Testis (tissue), 2 donors: Measurements from ENCODE around the gene GRK7.

ENCODE experiments used
- POLR2A ChIP-seq: fragments of 450-650 bp; IDR thresholded peaks from one replicate; pipeline ENCODE4 v1.6.1; 2017; ENCODE audit warnings: antibody characterized with exemption, mild to moderate bottlenecking, moderate library complexity
- TF ChIP-seq, protein P1 (sequence below), 3 experiments: fragments of 450-650 bp in 2 of 3; fragments of 200-600 bp in 1 of 3; sonication (generic) in 1 of 3; IDR thresholded peaks; one replicate each; pipeline ENCODE4 v1.5.1; 2016 to 2019; ENCODE audit warnings: antibody characterized with exemption in 3 of 3, mild to moderate bottlenecking in 2 of 3, moderate library complexity in 1 of 3

DNA sequence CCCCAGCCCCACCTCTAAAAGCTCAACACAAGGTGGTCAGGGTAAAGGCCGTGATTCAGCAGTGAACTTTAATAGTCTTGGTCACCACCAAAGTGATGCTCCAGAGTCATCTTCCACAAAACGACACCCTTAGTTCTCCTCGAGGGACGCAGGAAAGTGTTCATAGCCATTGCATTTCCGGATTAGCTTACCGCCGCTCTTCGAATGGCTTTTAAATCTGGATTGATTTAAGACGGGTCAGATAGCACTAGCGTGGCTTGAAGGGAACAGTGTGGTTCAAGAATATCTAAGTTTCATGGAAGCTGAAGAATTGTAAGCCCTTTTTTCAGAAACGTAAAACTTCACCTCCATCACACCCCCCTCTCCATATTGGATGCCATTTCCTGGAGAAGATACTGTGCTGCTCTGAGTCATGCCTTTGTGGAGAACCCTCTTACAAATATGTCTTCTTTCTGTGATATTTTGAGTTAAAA, 24.3 kb upstream of the GRK7 start:
- TF ChIP-seq, protein P1, sequence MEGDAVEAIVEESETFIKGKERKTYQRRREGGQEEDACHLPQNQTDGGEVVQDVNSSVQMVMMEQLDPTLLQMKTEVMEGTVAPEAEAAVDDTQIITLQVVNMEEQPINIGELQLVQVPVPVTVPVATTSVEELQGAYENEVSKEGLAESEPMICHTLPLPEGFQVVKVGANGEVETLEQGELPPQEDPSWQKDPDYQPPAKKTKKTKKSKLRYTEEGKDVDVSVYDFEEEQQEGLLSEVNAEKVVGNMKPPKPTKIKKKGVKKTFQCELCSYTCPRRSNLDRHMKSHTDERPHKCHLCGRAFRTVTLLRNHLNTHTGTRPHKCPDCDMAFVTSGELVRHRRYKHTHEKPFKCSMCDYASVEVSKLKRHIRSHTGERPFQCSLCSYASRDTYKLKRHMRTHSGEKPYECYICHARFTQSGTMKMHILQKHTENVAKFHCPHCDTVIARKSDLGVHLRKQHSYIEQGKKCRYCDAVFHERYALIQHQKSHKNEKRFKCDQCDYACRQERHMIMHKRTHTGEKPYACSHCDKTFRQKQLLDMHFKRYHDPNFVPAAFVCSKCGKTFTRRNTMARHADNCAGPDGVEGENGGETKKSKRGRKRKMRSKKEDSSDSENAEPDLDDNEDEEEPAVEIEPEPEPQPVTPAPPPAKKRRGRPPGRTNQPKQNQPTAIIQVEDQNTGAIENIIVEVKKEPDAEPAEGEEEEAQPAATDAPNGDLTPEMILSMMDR (IDR thresholded peaks at IDR 0.05): no peak
- no peak for TF ChIP-seq POLR2A
